Fibroblast of skin of left biceps (primary cell): ENCODE measurements around the gene RARRES2.
"Not testable (repeated sequence)": the region's sequence is repeated elsewhere in the genome, so short reads cannot be mapped to it uniquely, and the experiment has no call there.

Experiments
- DNase-seq, 2 experiments: peaks; one replicate each; pipeline ENCODE4 v3.0.0-alpha.2; 2013; ENCODE audit warnings: low read depth in 2 of 2

Gene RARRES2

GRCh38 chr7:150341263-150342120 is at the start of gene RARRES2:
Gene RARRES2 (minus strand): TSS chr7:150341629. CDS start chr7:150340609, 1,020 bp downstream.
- no peak for DNase-seq

DNA sequence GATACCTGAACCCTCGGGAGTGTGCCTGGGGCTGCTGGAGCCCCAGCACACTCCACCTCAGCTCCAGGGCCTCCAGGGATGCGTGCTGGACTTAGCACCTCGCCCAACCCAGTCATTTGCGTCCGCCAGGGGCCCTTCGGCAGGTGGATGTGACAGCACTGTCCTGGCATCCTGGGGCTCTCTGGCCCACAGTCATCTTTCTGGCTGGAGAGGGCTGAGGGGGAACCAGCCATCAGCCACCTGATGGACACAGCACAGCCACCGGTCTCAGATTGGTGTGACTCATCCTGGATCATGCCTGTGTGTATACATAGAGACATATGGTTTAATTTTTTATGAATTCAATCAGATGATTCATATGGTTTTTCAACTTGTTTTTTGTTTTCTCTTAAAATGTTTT is 48.8 kb upstream of the RARRES2 start:
- DNase-seq = no peak

DNA sequence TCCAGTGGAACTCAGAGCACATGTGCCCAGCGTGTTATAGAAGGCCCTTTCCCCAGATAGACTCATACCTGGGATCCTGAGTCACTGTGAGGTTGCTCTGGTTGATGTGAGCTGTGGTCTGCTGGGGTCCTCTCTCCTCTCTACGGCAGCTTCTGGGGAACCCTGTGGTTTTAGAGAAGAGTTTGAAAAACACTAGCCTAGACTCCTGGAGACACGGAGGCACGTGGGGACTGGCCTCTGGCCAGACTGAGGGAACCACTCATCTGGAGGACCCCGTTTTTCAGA is 48.0 kb upstream of the RARRES2 start:
- DNase-seq = no peak

- DNase-seq = no peak
Measured at GRCh38 chr7:150388709-150389531, 47.5 kb upstream of the RARRES2 start.

DNA sequence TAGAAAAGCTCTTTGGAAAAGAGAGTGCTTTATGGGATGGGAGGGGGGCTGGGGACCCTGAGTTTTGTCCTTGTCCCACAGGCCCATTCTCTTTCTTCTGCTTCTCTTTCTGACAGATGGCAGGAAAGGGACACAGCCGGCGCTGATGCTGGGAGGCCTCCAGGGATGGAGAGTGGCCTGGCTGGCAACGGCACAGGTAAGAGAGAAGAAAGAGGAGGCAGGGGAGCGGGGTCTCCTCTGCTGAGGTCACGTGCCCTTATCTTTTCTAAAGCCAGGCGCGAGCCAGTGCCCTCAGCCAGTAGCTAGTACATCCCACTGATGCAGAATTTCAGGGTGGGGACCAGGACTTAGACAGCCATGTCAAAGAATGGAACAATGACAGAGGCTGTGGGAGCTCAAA is 46.9 kb upstream of the RARRES2 start:
- no peak for DNase-seq

- DNase-seq = not testable (repeated sequence)
Measured at GRCh38 chr7:150385884-150386283, 44.5 kb upstream of the RARRES2 start.

GRCh38 chr7:150385302-150385723 is 43.9 kb upstream of the RARRES2 start:
- no peak for DNase-seq

DNA sequence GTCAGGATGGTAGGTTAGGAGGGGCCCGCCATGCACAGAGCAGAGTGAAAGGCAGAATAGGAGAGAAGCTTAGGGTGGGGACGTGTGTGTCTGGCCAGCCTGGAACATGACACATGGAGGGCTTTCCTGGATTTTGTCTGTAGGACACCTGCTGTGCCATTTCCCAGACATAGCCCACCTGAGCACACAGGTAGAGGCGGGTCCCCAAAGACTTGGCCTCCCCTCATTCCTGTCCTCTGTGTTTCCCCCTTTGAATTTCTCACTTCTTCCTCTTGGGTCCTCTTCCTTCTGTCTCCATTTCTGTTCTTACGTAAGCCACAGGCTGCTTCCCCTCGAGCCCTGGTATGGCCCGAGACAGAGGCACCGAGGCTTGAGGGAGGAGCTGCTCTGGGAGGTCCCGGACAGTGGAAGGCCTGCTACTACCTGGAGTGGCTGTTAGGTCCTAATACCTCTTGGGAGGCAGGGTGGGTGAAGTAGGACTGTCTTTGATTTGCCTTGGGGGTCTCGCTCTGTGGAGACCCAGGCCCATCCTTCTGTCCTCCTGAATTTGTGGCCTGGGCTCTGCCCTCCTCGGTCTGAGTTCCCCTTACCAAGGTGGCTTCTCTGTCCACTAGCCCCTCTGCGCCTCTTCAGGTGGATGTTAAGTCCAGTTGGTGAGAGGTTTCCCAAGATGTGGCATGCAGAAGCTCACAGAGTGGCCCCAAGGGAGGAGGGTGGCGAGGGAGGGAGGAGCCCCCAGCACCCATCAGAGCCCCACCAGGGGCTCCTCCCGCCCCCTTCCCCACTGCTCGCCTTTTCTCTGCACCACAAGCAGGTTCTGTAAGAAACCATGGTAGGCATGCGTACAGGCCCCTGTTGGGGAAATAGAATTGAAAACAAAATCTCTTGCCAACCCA is 43.2 kb upstream of the RARRES2 start:
- no peak for DNase-seq

DNA sequence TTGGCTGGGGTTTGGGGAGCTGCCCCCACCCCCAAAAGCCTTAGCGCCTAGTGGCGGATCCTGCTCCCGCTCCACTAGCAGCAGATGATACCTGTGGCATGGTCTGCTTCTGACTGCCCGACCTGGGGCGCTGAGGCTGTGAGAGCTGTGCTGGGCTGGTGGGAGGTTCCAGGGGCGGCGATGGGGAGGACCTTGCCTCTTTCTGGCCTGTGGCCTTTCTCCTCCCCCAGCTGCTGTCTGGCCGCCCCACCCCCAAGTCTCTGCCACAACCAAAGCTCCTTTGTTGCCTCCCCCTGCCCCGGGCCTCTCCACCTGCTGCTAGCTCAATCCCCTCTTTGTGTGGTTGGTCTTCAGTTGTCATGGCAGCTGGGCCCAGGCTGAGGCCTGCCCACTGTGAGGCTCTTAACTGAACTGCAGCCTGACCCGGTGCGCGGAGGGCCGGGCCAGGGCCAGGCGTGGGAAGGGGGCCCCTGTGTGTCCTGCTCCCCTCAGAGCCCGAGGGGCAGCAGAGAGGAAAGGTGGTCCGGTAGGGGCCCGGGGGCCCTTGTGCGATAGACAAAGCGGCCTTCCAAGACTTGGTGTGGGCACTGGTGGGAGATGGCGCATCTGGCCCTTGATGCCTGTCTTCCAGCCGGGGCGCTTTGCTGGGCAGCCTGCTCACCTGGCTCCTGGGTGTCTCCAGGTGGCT is 42.4 kb upstream of the RARRES2 start:
- DNase-seq = no peak

- DNase-seq = no peak
Measured at GRCh38 chr7:150382844-150383225, 41.4 kb upstream of the RARRES2 start.

GRCh38 chr7:150382123-150382843 is 40.9 kb upstream of the RARRES2 start:
- no peak for DNase-seq

DNA sequence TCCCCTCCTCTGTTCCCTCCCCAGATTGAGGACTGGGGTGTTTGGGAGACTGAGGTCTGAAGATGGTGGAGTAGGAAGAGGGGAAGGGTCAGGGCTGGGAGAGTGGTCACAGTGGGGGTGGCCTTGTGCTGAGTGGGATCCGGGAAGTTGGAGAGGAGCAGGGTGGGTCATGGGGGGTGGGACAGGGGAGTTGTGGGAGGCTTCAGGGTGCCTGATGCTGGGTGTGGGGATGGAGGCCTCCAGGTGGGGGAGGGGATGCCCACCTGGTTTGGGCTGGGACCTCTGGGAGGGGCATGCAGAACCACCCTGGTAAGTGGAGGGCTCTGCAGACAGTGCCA is 40.3 kb upstream of the RARRES2 start:
- DNase-seq = no peak

DNA sequence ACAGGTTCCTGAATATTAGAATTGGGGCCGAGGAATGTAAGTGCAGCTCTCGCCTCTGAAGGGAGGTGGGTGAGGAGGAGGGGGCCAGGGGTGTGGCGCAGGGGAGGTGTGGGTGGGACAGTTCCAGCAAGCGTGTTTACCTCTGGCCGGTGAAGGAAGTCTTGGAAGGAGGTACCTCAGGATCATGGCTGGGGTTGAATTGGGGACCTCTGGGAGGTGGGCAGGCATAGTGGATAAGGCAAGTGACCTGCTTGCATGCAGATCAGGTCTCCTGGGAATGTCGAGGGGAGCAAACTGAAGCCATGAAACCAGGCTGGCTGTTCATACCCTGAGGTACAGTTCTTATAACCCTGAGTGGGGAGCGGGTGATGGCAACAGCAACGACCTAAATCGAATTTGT is 39.7 kb upstream of the RARRES2 start:
- DNase-seq = no peak

DNA sequence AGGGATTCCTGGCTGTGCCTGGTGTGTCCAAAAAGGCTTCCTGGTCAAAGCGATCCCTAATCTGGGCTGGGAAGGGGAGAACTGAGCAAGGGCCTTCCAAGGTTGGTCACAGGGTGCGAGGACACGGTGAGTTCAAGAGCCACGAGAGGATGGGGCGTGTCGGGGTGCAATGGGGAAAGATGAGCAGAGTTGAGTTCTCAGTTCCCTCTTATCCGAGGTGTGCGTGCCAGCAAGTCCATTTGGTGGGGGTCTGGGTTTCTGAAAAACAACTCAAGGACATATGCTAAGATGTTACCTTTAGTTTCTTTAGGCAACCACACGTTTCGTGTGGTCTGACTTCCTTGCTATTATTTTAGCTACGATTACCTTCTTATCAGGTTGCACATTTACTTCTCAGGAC is 39.0 kb upstream of the RARRES2 start:
- DNase-seq = no peak

- DNase-seq = no peak
Measured at GRCh38 chr7:150379441-150380379, 38.3 kb upstream of the RARRES2 start.

- DNase-seq = peak; percentile 72 to 79
Measured at GRCh38 chr7:150378853-150379440, 37.5 kb upstream of the RARRES2 start, which contains the start of gene ZNF775. Gene ZNF775 (plus strand): TSS chr7:150379330. CDS start chr7:150388471, 9,141 bp downstream.

- peak in 1 of 2 experiments; percentile 12 for DNase-seq
Measured at GRCh38 chr7:150378115-150378852, 36.9 kb upstream of the RARRES2 start.

DNA sequence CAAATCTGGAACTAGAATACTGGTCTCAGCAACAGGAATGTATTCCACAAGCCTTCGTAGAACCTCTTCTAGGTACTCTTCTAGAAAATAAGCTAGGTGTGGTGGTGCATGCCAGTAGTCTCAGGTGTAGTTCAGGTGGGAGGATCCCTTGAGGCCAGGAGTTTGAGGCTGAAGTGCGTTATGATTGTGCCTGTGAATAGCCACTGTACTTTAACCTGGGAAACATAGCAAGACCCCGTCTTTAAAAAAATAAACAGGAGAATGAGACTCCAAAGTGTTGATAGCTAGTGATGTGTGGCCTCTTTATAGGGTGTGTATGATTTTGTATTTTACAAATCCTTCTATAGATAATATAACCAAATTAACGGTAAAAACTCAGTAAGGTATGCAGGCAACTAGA is 36.2 kb upstream of the RARRES2 start:
- no peak for DNase-seq

- DNase-seq = no peak
Measured at GRCh38 chr7:150377196-150377595, 35.8 kb upstream of the RARRES2 start.
